Smooth muscle cell (in vitro differentiated cells): ENCODE measurements around the gene ZNF385D. TPM values are rescaled to one million over a fixed set of nuclear protein-coding genes. Genes with fewer than 3 reads are reported as not detected.

ENCODE experiments used
- DNase-seq: peaks from one replicate; lab custom pipeline; 2025; ENCODE audit not compliant: unreplicated experiment; lab: John Stamatoyannopoulos, UW
- H2AFZ ChIP-seq: fragments of 200-600 bp; sonication (generic); 2 replicates; pipeline ENCODE4 v1.6.0; 2016; ENCODE audit warnings: antibody characterized with exemption, low read depth, mild to moderate bottlenecking
- H3F3A ChIP-seq: fragments of 200-600 bp; sonication (generic); 2 replicates; pipeline ENCODE4 v1.6.0; 2017; ENCODE audit warnings: antibody characterized with exemption, low read depth
- H3K27ac ChIP-seq: fragments of 200-600 bp; sonication (generic); 2 replicates; pipeline ENCODE4 v1.5.1; 2016; ENCODE audit warnings: low read depth, mild to moderate bottlenecking
- H3K27me3 ChIP-seq: fragments of 200-600 bp; sonication (generic); 2 replicates; pipeline ENCODE4 v1.6.1; 2016; ENCODE audit warnings: low read depth, mild to moderate bottlenecking
- H3K36me3 ChIP-seq: fragments of 200-600 bp; sonication (generic); 2 replicates; pipeline ENCODE4 v1.5.1; 2016; ENCODE audit warnings: low read depth
- H3K4me1 ChIP-seq: fragments of 200-600 bp; sonication (generic); 2 replicates; pipeline ENCODE4 v1.5.1; 2016; ENCODE audit warnings: low read depth
- H3K4me2 ChIP-seq: fragments of 200-600 bp; sonication (generic); 2 replicates; pipeline ENCODE4 v1.6.0; 2016; ENCODE audit warnings: mild to moderate bottlenecking
- H3K4me3 ChIP-seq: fragments of 200-600 bp; sonication (generic); 2 replicates; pipeline ENCODE4 v1.5.1; 2016; ENCODE audit warnings: mild to moderate bottlenecking
- H3K79me2 ChIP-seq: fragments of 200-600 bp; sonication (generic); 2 replicates; pipeline ENCODE4 v1.6.0; 2016; ENCODE audit warnings: low read depth, mild to moderate bottlenecking
- H3K9ac ChIP-seq: fragments of 200-600 bp; sonication (generic); 2 replicates; pipeline ENCODE4 v1.6.0; 2016; ENCODE audit warnings: low read depth
- H3K9me3 ChIP-seq: fragments of 200-600 bp; sonication (generic); replicated peaks from 2 replicates; pipeline ENCODE4 v1.5.1; 2016; ENCODE audit warnings: low read depth
- H4K20me1 ChIP-seq: fragments of 200-600 bp; sonication (generic); 2 replicates; pipeline ENCODE4 v1.6.0; 2016; ENCODE audit warnings: low read depth
- CTCF ChIP-seq: fragments of 200-600 bp; sonication (generic); IDR thresholded peaks from 2 replicates; pipeline ENCODE4 v1.5.1; 2017; ENCODE audit warnings: borderline replicate concordance, mild to moderate bottlenecking, antibody characterized with exemption; ENCODE audit not compliant: insufficient read depth, poor library complexity, severe bottlenecking
- WGBS: methylation state at CpG from one replicate; pipeline ENCODE4 v1.1.7; 2016; ENCODE audit warnings: low lambda C conversion rate; 5-methylcytosine and 5-hydroxymethylcytosine counted together
- polyA plus RNA-seq: library from polyadenylated mRNA; unstranded; fragments of >200 nt; fragmentation: Nextera tagmentation; extraction: Ambion mirVana; gene quantifications from 2 replicates; pipeline ENCODE4 v1.2.1, GENCODE V29; 2016
- total RNA-seq: library from RNA; depleted of rRNA; stranded (reverse); fragments of >200 nt; gene quantifications from 2 replicates; pipeline ENCODE4 v1.2.3, GENCODE V29; 2014

Gene ZNF385D
- total and polyA plus RNA-seq, 2 experiments from 2014 or later = 0.13 to 2.4 TPM

GRCh38 chr3:21647961-21648360, 103.0 kb downstream of the ZNF385D start:
- H4K20me1 ChIP-seq = no peaks in the 10 kb centered on the region
- no peak for DNase-seq
- 87% methylated on average over 4 of the region's 4 CpGs for WGBS
- H3K27ac ChIP-seq = no peak overlapping the region
- no peaks in the 10 kb centered on the region for H3K36me3 ChIP-seq
- H3K79me2 ChIP-seq = no peaks in the 10 kb centered on the region
- no peaks in the 10 kb centered on the region for H3K27me3 ChIP-seq
- no peak overlapping the region for H3K4me2 ChIP-seq
- TF ChIP-seq CTCF = no peak
- H3F3A ChIP-seq = no peaks in the 10 kb centered on the region
- no peak overlapping the region for H3K4me3 ChIP-seq
- no peak overlapping the region for H3K9ac ChIP-seq
- H3K4me1 ChIP-seq = peaks cover 6% of the 10 kb centered on the region
- no peaks in the 10 kb centered on the region for H3K9me3 ChIP-seq
- no peak overlapping the region for H2AFZ ChIP-seq

GRCh38 chr3:21645121-21645897, 105.7 kb downstream of the ZNF385D start:
- TF ChIP-seq CTCF = no peak
- no peak for DNase-seq
- Histone ChIP-seq H4K20me1 (no peaks in the 10 kb centered on the region), H3K27ac (peak overlapping the region; percentile 59), H3K4me1 (peaks cover 6% of the 10 kb centered on the region), H3K36me3 (no peaks in the 10 kb centered on the region), H3K79me2 (no peaks in the 10 kb centered on the region), H3K4me3 (no peak overlapping the region), H3K9me3 (no peaks in the 10 kb centered on the region), H2AFZ (peak overlapping the region; percentile 67), H3K4me2 (peak overlapping the region; percentile 43), H3K27me3 (no peaks in the 10 kb centered on the region), H3F3A (no peaks in the 10 kb centered on the region), H3K9ac (no peak overlapping the region)
- 70% methylated on average over 4 of the region's 4 CpGs for WGBS

DNA sequence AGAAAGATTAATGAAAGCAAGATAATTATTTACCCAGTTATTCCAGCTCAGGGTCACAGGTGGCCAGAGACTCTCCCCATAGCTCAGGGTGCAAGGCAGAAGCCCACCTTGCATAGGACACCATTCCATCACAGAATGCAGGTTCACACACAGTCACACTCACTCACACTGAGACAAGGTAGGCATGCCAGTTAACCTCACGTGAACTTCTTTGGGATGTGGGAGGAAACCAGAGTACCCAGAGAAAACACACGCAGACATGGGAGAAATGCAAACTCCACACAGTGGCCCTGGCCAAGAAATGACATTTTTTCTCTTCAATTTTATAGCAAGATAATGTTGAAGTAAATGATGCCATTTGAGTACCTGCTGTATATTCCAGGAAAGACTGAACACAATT, 106.7 kb downstream of the ZNF385D start:
- Histone ChIP-seq H3K4me2 (no peak overlapping the region), H3K27ac (no peak overlapping the region), H4K20me1 (no peaks in the 10 kb centered on the region), H3F3A (no peaks in the 10 kb centered on the region), H2AFZ (no peak overlapping the region), H3K27me3 (no peaks in the 10 kb centered on the region), H3K9me3 (no peaks in the 10 kb centered on the region), H3K36me3 (no peaks in the 10 kb centered on the region), H3K4me1 (peaks cover 6% of the 10 kb centered on the region), H3K9ac (no peak overlapping the region), H3K4me3 (no peak overlapping the region), H3K79me2 (no peaks in the 10 kb centered on the region)
- no peak for DNase-seq
- TF ChIP-seq CTCF = no peak
- WGBS = 81% methylated on average over 2 of the region's 2 CpGs

- Histone ChIP-seq H3K4me3 (no peak overlapping the region), H3K4me2 (no peak overlapping the region), H4K20me1 (no peaks in the 10 kb centered on the region), H3K9me3 (no peaks in the 10 kb centered on the region), H3K27ac (no peak overlapping the region), H3K27me3 (no peaks in the 10 kb centered on the region), H3F3A (no peaks in the 10 kb centered on the region), H3K79me2 (no peaks in the 10 kb centered on the region), H3K36me3 (no peaks in the 10 kb centered on the region), H3K9ac (no peak overlapping the region), H3K4me1 (peaks cover 6% of the 10 kb centered on the region), H2AFZ (no peak overlapping the region)
- TF ChIP-seq CTCF = no peak
- DNase-seq = no peak
- 66% methylated on average over 2 of the region's 2 CpGs for WGBS
Measured at GRCh38 chr3:21643752-21644151, 107.3 kb downstream of the ZNF385D start.
